HepG2 (cell line): Measurements from ENCODE around the gene RFX2. TPM values are rescaled to one million over a fixed set of nuclear protein-coding genes. Genes with fewer than 3 reads are reported as not detected.
A peak's percentile ranks its signal among the peaks of the same experiment; 100 is the strongest.

Source experiments
- AFF4 ChIP-seq: sonication (generic); formaldehyde crosslinking; IDR thresholded peaks from 2 replicates; pipeline ENCODE4 v1.4.0; 2020; ENCODE audit warnings: missing genetic modification reagents
- GRHL1 ChIP-seq: sonication (generic); formaldehyde crosslinking; conservative IDR thresholded peaks from 2 replicates; pipeline ENCODE4 v1.8.0; 2022; ENCODE audit warnings: missing genetic modification reagents
- HNF4G ChIP-seq, 2 experiments: sonication (generic) in 1 of 2; formaldehyde crosslinking in 1 of 2; IDR thresholded peaks; 2 replicates each; pipeline versions ENCODE4 v1.4.0 to v1.6.1; 2011 to 2020; ENCODE audit warnings: borderline replicate concordance in 2 of 2, low read depth in 2 of 2, mild to moderate bottlenecking in 2 of 2, low read length in 1 of 2, missing genetic modification reagents in 1 of 2, moderate library complexity in 1 of 2
- IRF2 ChIP-seq: IDR thresholded peaks from 2 replicates; pipeline ENCODE4 v1.6.1; 2018; ENCODE audit warnings: missing genetic modification reagents, missing compliant biosample characterization
- MED8 ChIP-seq: sonication (generic); formaldehyde crosslinking; IDR thresholded peaks from 2 replicates; pipeline ENCODE4 v1.8.1; 2023; ENCODE audit warnings: mild to moderate bottlenecking, missing genetic modification reagents; ENCODE audit not compliant: insufficient replicate concordance
- REST ChIP-seq, 2 experiments: IDR thresholded peaks; 2 replicates each; pipeline ENCODE4 v1.6.1; 2011 to 2012; ENCODE audit warnings: low read length in 2 of 2, borderline replicate concordance in 1 of 2, low read depth in 1 of 2, mild to moderate bottlenecking in 1 of 2, moderate library complexity in 1 of 2
- SKIL ChIP-seq: sonication (generic); formaldehyde crosslinking; IDR thresholded peaks from 2 replicates; pipeline ENCODE4 v1.8.0; 2022; ENCODE audit warnings: missing genetic modification reagents, mild to moderate bottlenecking, moderate library complexity, borderline replicate concordance
- SRF ChIP-seq: IDR thresholded peaks from 2 replicates; pipeline ENCODE4 v1.6.1; 2011; ENCODE audit warnings: mild to moderate bottlenecking, low read depth, low read length, moderate library complexity
- ZBTB2 ChIP-seq: sonication (generic); formaldehyde crosslinking; IDR thresholded peaks from 2 replicates; pipeline ENCODE4 v1.8.0; 2022; ENCODE audit warnings: low read depth, missing genetic modification reagents
- ZNF138 ChIP-seq: sonication (generic); formaldehyde crosslinking; IDR thresholded peaks from 2 replicates; pipeline ENCODE4 v1.5.0; 2020; ENCODE audit warnings: mild to moderate bottlenecking, low read depth, missing genetic modification reagents
- ZNF282 ChIP-seq: fragments of 450-650 bp; IDR thresholded peaks from 2 replicates; pipeline ENCODE4 v1.6.1; 2018; ENCODE audit not compliant: partially characterized antibody
- ZNF3 ChIP-seq: IDR thresholded peaks from 2 replicates; pipeline ENCODE4 v1.7.0; 2017; ENCODE audit warnings: inconsistent platforms
- ZNF30 ChIP-seq: sonication (generic); formaldehyde crosslinking; IDR thresholded peaks from 2 replicates; pipeline ENCODE4 v1.5.0; 2020; ENCODE audit warnings: mild to moderate bottlenecking, missing genetic modification reagents
- ZNF468 ChIP-seq: sonication (generic); formaldehyde crosslinking; IDR thresholded peaks from 2 replicates; pipeline ENCODE4 v1.8.0; 2022; ENCODE audit warnings: mild to moderate bottlenecking, moderate library complexity, missing genetic modification reagents
- ZNF660 ChIP-seq: sonication (generic); formaldehyde crosslinking; IDR thresholded peaks from 2 replicates; pipeline ENCODE4 v1.5.1; 2020; ENCODE audit warnings: mild to moderate bottlenecking, low read depth, missing genetic modification reagents, borderline replicate concordance
- polyA plus RNA-seq, 8 experiments: library from polyadenylated mRNA; depleted of rRNA in 3 of 8; stranded (reverse) in 7 of 8; unstranded in 1 of 8; fragments of >200 nt; fragmentation: Illumina TruSeq in 4 of 8; extraction: Trizol in 4 of 8; gene quantifications; 2 replicates each; pipeline versions ENCODE4 v1.2.1 to v1.2.3, GENCODE V29; 2011 to 2016; ENCODE audit warnings: low read depth in 4 of 8, missing spikeins in 1 of 8, mixed read lengths in 1 of 8; ENCODE audit not compliant: insufficient read depth in 1 of 8
- total RNA-seq, 5 experiments: library from RNA; depleted of rRNA; stranded (reverse); fragments of >200 nt; fragmentation: Illumina TruSeq; extraction: Trizol; gene quantifications; 2 replicates each; pipeline ENCODE4 v1.2.3, GENCODE V29; 2016; ENCODE audit warnings: low read depth in 1 of 5

RFX2 gene
- total and polyA plus RNA-seq, 2 of the 13 experiments (the other 11 are each of a cell fraction or from before 2014, with no cell fraction given), result 2.8 to 3.3 TPM

- TF ChIP-seq ZNF138 (CRISPR knock-in tag), result no peak
- TF ChIP-seq ZNF3 (CRISPR knock-in tag), result no peak
- no peak for TF ChIP-seq ZNF660
- no peak for TF ChIP-seq ZNF30
- TF ChIP-seq IRF2 (CRISPR knock-in tag), result peak; percentile 13
- TF ChIP-seq SRF, result no peak
- TF ChIP-seq HNF4G (IDR thresholded peaks at IDR 0.05; ENCODE audit: borderline replicate concordance, low read depth, low read length), result no peak
- TF ChIP-seq HNF4G (CRISPR knock-in tag; IDR thresholded peaks at IDR 0.05; ENCODE audit: borderline replicate concordance, low read depth), result no peak
- no peak for TF ChIP-seq SKIL (CRISPR knock-in tag)
- TF ChIP-seq ZNF282, result no peak
- no peak for TF ChIP-seq ZBTB2
- TF ChIP-seq REST (IDR thresholded peaks at IDR 0.05; ENCODE audit: borderline replicate concordance in 1 of 2, low read depth in 1 of 2, low read length in 2 of 2), result no peak
- TF ChIP-seq ZNF468 (CRISPR knock-in tag), result no peak
- TF ChIP-seq MED8, result no peak
- no peak for TF ChIP-seq GRHL1 (CRISPR knock-in tag)
- no peak for TF ChIP-seq AFF4 (CRISPR knock-in tag)
These were observed 126.8 kb downstream of the RFX2 start (continued) for GRCh38 chr19:5983367-5983955.
